HG02610 (cell line): ENCODE results near the gene USP36.

Experiments
- ATAC-seq: cut with Tn5 transposase; IDR thresholded peaks from one replicate; pipeline ENCODE4 v1.9.1; 2021; ENCODE audit warnings: mild to moderate bottlenecking, moderate library complexity; ENCODE audit not compliant: unreplicated experiment

USP36 gene

GRCh38 chr17:78818932-78819331 lies 21.7 kb downstream of the USP36 start:
- no peak for ATAC-seq

DNA sequence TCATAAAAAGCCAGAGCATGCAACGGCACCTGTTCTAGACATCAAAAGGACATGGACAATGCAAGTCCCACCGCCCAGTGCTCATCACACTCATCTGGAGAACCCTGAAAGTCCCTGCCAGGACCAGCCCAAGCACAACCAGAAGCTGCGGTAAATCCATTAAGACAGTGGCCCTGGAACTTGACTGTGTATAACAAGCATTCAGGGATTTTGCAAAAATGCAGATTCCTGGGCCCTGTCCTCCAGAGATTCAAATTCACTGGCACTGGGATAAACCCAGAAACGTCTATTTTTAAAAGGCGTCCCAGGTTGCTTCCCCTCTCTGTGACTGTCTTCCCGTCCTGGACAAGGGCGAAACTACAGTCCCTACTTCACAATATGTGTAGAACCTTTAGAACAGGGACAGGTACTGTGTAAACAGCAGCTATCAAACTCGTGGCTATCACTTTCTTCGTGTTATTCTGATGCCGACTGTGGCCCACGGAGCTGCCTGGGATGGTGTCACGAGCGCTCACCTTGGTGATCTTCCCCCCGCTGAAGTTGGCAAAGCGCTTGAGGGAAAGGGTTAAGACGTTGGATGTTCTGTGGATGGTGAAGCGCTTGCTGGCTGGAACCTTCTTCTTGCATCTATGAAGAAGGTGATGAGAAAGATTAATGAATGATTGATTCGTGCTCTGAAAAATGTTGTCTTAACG lies 22.3 kb downstream of the USP36 start:
- ATAC-seq = no peak

- no peak for ATAC-seq
These were observed 23.5 kb downstream of the USP36 start for GRCh38 chr17:78817123-78817522.

DNA sequence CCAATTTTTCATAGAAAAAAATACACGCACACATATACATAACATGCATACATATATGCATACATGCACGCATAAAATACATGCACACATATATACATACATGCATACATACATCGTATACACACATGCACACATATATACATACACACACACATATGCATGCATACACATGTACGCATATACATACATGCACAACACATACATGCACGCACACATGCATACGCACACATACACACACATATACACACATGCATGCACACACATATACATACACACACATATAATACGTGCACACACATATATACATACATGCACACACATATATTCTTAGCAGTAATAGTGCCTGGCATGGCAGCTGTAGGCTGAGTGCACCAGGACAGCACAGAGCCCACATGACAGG lies 24.9 kb downstream of the USP36 start:
- no peak for ATAC-seq

- ATAC-seq = no peak
These were observed 27.8 kb downstream of the USP36 start for GRCh38 chr17:78812855-78813254.

- no peak for ATAC-seq
These were observed 32.5 kb downstream of the USP36 start for GRCh38 chr17:78808163-78808562.

- no peak for ATAC-seq
These were observed 34.2 kb downstream of the USP36 start for GRCh38 chr17:78806451-78806850.

DNA sequence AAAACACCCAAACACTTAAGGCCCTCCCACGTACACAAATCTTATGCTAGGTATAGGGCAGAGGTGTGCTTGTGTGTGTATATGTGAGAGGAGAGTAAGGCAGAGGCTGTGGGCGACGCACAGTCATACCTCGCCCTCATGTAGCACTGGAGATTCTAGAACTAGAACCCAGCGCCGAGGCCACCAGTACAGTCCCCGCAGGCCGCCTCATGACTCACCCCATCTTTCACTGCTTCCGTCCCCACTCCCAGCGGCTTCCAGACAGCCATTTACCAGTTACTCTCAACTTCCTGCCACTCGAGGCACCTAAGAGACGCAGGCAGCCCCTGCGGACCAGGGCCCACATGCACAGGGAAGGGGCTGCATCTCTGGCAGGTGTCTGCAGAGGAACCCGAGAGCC lies 35.3 kb downstream of the USP36 start:
- no peak for ATAC-seq

- no peak for ATAC-seq
These were observed 35.8 kb downstream of the USP36 start for GRCh38 chr17:78804777-78805176.

- ATAC-seq = no peak
These were observed 37.3 kb downstream of the USP36 start for GRCh38 chr17:78803186-78803845.

- ATAC-seq = no peak
These were observed 38.2 kb downstream of the USP36 start for GRCh38 chr17:78802459-78802858.

DNA sequence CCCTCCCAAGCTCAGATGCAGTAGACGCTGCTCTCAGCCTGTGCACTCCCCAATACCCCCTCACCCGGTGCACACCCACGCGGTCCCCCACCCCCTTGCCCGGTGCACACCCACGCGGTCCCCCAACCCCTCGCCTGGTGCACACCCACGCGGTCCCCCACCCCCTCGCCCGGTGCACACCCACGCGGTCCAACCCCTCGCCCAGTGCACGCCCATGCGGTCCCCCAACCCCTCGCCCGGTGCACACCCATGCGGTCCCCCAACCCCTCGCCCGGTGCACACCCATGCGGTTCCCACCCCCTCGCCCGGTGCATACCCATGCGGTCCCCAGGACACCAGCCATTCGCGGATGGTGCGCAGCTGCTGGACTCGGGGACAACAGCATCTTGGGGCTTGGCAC lies 38.6 kb downstream of the USP36 start:
- no peak for ATAC-seq

GRCh38 chr17:78800132-78800931 lies 40.3 kb downstream of the USP36 start:
- ATAC-seq = no peak

- no peak for ATAC-seq
These were observed 41.7 kb downstream of the USP36 start for GRCh38 chr17:78798695-78799559.

DNA sequence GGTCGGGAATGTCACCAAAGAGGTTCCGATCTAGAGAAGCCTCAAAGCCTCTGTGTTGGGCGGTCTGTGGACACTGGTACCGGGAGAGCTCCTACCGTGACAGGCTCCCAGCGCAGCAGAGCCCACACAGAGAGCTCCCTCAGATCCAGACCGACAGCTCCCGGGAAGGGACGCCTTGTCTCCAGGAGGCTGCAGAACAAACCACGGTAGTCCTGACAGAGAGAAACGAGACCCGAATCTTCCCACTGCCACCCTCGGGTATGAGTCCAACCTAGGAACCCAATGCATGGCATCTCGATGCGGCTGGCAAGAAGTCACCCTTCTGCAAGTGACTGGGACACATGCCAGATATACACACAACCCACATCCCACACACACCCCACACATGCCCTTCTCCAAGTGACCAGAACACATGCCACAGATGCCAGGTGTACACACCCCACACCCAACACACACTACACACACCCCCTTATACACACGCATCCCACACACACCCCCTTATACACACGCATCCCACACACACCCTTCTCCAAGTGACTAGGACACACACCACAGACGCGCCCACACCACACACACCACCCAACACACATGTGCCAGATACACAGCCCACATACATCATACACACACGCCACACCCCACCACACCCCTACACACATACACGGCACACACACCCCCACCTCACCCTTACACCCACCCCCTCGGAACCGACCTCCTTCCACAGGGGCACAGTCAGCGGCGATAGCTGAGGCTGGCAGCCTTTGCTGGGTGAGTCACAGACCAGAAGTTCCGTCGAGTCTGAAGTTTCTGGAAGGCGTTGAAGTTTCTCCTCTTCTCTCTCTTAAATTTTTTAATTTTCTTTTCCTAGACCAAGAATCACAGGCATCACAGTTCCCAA lies 42.7 kb downstream of the USP36 start:
- ATAC-seq = no peak

- no peak for ATAC-seq
These were observed 43.4 kb downstream of the USP36 start for GRCh38 chr17:78797213-78797612.

GRCh38 chr17:78796517-78796900 lies 44.1 kb downstream of the USP36 start:
- no peak for ATAC-seq

GRCh38 chr17:78795861-78796516 lies 44.6 kb downstream of the USP36 start:
- ATAC-seq = no peak

DNA sequence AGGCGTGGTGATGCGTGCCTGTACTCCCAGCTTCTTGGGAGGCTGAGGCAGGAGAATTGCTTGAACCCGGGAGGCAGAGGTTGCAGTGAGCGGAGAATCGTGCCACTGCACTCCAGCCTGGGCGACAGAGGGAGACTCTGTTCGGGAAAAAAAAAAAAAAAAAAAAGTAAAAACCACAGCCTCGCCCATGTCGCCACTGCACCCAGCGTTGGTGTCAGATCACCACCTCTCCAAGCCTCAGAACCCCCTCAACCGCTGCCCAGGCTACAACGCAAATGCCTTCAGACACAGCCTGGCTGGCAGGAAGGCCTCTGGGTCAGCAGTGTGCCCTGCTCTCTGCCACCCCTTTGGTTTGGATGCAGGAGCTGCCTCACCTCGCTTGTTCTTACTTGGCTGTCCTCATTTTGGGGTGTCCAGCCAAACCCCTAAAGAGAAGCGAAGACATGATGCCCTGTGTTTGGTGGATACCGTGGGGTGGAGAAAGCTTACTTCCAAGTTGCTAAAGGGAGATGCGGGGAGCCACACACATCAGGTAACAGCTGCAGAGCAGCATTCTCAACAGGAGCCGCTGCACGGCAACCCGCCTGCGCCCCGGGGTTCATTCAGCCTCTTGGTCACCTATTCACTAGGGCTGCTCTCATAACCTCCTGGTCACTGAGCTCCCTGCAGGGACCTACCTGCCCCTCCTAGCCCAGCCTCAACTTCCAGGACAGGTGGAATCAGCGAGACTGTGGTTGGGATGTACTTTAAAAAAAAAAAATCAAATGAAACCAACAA lies 45.6 kb downstream of the USP36 start:
- no peak for ATAC-seq
